ENCODE results near the gene NPHS1.
"Not testable (repeated sequence)": the region's sequence is repeated elsewhere in the genome, so short reads cannot be mapped to it uniquely, and the experiment has no call there.

Gene NPHS1, protein sequence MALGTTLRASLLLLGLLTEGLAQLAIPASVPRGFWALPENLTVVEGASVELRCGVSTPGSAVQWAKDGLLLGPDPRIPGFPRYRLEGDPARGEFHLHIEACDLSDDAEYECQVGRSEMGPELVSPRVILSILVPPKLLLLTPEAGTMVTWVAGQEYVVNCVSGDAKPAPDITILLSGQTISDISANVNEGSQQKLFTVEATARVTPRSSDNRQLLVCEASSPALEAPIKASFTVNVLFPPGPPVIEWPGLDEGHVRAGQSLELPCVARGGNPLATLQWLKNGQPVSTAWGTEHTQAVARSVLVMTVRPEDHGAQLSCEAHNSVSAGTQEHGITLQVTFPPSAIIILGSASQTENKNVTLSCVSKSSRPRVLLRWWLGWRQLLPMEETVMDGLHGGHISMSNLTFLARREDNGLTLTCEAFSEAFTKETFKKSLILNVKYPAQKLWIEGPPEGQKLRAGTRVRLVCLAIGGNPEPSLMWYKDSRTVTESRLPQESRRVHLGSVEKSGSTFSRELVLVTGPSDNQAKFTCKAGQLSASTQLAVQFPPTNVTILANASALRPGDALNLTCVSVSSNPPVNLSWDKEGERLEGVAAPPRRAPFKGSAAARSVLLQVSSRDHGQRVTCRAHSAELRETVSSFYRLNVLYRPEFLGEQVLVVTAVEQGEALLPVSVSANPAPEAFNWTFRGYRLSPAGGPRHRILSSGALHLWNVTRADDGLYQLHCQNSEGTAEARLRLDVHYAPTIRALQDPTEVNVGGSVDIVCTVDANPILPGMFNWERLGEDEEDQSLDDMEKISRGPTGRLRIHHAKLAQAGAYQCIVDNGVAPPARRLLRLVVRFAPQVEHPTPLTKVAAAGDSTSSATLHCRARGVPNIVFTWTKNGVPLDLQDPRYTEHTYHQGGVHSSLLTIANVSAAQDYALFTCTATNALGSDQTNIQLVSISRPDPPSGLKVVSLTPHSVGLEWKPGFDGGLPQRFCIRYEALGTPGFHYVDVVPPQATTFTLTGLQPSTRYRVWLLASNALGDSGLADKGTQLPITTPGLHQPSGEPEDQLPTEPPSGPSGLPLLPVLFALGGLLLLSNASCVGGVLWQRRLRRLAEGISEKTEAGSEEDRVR (N-terminal part only)

DNA sequence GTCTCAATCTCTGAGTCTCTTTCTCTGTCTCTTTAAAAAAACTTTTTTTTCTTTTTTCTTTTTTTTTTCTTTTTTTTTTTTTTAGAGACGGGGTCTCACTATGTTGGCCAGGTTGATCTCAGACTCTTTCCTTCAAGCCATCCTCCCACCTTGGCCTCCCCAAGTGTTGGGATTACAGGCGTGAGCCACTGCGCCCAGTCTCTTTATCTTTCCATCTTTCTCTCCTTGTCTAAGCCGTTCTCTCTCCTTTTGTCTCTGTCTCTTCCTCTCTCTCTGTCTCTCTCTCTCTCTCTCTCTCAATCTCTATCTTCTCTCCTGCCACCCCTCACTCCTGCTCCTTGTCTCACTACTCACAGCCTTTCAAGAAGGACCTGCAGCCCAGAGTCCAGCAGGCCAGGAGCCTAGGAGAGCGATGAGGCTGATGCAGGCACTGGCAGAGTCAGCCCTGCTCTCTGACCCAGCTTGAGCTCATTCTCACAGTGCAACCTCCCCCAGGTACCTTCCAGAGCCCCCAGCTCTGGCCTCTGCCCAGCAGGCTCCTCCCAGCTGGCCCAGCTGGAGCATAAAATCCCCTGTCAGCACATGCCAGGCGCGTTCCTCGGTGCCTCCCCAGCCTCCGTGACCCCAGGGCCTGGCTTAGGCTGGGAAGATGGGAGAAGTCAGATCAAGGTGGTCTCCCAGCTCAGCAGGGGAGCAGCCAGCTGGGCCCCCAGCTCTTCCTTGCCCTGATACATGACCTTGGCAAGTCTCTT, at the start of gene NPHS1:
Gene NPHS1, minus strand, starts transcription at position 476 of the 752 bp plus-strand sequence. CDS start 667 bp downstream, outside the sequence.
- DNase-seq (ENCODE audit: low read depth) = no peak

GRCh38 chr19:35901055-35901644, 48.8 kb upstream of the NPHS1 start:
- DNase-seq (ENCODE audit: low read depth) = no peak

GRCh38 chr19:35899547-35900214, 47.4 kb upstream of the NPHS1 start:
- peak; percentile 81 for DNase-seq (ENCODE audit: low read depth)

- DNase-seq (ENCODE audit: low read depth) = no peak
These were observed 46.1 kb upstream of the NPHS1 start for GRCh38 chr19:35898499-35898809.

- no peak for DNase-seq (ENCODE audit: low read depth)
These were observed 45.6 kb upstream of the NPHS1 start for GRCh38 chr19:35897706-35898451.

GRCh38 chr19:35896643-35897040, 44.3 kb upstream of the NPHS1 start:
- no peak for DNase-seq (ENCODE audit: low read depth)

DNA sequence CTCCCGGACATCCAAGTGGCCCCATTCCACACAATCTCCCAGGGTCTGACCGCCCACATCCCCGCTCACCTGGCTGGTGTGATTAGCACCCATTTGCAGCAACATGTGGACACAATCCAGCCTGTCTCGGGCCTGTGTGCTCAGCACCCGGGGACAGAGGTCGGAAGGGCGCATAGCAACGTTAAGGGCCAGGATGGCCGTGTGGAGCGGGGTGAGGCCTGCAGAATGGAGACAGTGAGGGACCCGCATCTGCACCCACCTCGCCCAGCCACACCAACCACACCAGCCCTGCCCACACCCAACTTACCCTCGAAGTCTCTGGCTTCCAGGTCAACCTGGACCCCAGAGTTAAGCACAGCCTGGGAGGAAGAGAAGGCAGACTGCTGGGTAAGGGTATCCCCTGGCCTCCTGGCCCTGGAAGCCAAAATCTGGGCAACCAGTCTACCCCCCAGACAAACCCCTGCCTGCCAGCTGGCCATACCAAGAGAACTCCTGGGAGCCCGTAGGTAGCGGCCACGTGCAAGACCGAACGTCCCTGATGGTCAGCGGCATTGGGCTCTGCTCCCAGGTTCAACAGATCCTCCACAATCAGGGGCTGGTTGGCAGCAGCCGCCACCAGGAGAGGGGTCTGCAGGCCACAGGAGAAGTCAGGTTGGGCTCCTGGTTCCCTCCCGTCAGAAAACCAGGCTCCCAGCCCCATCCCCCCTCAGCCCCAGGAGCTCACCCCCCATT, 43.8 kb upstream of the NPHS1 start:
- no peak for DNase-seq (ENCODE audit: low read depth)

DNA sequence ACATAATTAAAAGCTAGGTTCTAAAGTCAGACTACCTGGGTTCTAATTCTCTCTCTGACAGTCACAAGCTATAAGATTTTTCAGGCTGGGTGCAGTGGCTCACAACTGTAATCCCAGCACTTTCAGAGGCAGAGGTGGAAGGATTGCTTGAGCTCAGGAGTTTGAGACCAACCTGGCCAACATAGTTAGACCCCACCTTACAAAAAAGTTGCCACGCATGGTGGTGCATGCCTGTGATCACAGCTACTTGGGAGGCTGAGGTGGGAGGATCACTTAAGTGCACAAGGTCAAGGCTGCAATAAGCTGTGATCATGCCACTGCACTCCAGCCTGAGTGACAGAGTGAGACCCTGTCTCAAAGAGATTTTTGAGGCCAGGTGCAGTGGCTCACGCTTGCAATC, 42.0 kb upstream of the NPHS1 start:
- DNase-seq (ENCODE audit: low read depth) = no peak

DNA sequence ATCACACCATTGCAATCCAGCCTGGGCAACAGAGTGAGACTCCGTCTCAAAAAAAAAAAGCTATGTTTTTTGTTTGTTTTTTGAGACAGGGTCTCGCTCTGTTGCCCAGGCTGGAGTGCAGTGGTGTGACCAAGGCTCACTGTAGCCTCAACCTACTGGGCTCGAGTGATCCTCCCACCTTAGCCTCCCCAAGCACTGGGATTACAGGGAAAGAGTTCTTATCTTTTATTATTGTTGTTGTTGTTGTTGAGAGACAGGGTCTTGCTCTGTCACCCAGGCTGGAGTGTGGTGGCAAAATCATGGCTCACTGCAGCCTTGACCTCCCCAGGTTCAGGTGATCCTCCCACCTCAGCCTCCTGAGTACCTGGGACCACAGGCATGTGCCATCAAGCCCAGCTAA, 39.5 kb upstream of the NPHS1 start:
- not testable (repeated sequence) for DNase-seq (ENCODE audit: low read depth)

DNA sequence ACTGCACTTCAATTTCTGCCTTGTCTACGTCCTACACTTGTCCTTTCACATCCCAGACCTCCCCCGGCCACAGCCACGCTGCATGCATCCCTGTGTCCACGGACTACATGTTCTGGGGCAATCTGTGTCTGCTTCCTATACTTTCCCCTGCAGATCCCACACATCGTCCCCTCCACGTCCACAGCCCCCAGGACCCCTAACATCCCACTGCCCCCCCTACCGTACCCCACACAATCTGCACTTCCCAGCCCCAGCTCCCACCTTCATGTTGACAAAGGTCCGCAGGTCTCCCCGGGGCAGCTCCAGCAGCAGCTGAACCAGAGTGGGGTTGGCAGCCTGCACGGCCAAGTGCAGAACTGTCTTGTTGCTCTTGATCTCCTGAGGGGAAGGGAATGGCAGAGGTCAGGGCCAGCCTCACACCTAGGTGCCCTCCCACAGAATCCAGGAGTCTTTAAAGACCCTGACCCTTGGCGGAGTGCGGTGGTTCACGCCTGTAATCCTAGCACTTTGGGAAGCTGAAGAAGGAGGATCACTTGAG, 37.9 kb upstream of the NPHS1 start:
- DNase-seq (ENCODE audit: low read depth) = no peak

- no peak for DNase-seq (ENCODE audit: low read depth)
These were observed 37.2 kb upstream of the NPHS1 start for GRCh38 chr19:35889370-35890112.

- DNase-seq (ENCODE audit: low read depth) = no peak
These were observed 36.1 kb upstream of the NPHS1 start for GRCh38 chr19:35888398-35888797.

GRCh38 chr19:35887197-35887596, 34.9 kb upstream of the NPHS1 start:
- DNase-seq (ENCODE audit: low read depth) = no peak

DNA sequence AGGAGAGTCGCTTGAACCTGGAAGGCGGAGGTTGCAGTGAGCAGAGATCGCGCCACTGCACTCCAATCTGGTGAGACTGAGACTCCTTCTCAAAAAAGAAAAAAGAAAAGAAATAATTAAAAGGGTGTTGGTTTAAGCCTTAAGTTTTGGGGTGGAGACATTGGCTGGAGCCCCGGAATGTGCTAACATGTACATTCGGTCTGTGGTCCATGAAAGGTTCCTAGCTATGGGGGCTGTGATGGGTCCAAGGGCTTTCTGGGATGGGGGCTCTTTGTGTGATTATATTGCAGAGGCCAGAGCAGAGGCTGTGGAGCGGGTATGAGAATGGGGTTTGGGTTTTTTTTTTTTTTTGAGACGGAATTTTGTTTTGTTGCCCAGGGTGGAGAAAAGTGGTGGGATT, 33.6 kb upstream of the NPHS1 start:
- no peak for DNase-seq (ENCODE audit: low read depth)

- DNase-seq (ENCODE audit: low read depth) = no peak
These were observed 33.0 kb upstream of the NPHS1 start for GRCh38 chr19:35885225-35885738.

- no peak for DNase-seq (ENCODE audit: low read depth)
These were observed 31.6 kb upstream of the NPHS1 start for GRCh38 chr19:35883882-35884281.

DNA sequence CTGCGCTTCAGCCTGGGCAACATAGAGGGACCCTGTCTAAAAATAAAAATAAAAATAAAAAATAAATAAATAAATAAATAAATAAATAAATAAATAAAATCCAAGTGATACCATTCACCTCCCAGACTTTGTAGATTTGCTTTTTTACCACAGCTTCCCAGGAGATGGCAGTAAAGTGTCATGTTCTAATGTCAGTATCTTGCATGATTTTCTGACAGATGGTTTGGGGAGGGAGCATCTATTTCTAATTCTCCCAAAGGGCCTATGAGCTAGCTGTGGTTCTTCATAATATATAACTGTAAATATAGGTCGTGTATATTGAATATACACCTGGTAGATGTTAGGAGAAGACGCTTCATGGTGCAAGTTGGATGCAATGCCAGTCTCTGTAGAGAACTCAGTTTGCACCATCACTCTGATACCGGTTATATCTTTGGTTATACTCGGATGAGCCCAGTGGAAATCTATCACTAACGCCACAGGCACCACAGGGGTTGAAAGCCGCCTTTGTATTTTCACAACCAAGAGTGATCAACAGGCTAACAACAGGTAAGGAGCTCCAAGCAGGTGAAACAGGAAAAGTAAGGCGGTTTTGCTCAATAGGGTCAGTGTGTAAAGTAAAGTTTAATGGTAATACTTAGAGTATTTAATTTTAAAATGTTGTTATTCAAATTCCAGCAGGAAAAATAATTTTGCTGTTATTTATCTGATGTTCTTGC, 30.0 kb upstream of the NPHS1 start:
- DNase-seq (ENCODE audit: low read depth) = no peak
